GM12874 (cell line): ENCODE measurements around the gene NAGK.
A peak's percentile ranks its signal among the peaks of the same experiment; 100 is the strongest.

ENCODE experiments used
- TF ChIP-seq, protein P1 (sequence below): IDR thresholded peaks from 2 replicates; pipeline ENCODE4 v1.5.1; 2011; ENCODE audit warnings: low read depth, mild to moderate bottlenecking, control low read depth, low read length, moderate library complexity; ENCODE audit not compliant: insufficient read depth

The NAGK gene

DNA sequence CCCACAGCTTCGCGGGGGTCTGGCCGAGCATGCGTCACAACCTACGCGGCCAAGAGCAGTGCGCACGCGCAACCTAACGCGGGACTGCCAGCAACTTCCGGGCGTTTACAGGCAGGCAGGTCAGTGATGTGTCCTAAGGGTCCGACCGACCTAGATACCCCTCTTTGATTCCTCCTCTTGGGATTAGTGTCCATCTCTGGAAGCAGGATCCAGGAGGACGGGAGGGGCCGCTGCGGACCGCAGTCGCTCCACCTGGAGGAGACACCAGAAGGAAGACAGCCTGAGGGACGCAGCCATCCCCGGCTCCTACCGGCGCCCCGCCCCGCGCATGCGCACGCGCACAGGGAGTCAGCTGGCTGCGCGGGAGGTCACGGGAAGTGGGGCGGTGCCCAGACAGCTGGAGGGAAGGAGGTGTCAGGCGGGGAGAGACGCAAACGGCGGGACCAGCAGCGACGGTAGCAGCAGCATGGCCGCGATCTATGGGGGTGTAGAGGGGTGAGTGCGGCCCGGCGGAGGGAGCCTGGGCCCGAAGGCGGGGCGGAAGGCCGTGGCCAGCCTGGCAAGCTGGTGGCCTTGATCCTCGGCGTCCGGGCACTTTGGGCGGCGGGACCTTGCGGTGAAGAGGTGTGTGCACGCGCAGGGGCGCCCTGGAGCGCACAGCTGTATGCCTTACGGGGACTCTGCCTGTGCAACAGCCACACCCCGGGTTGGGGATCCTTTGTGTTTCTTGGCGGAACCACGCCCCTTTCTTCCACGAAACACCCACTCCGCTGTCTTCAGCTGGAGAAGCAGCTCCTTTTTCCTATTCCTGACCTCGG lies at the start of gene NAGK:
Gene NAGK, plus strand, starts transcription at position 431 of the 818 bp plus-strand sequence. Its CDS starts 36 bp downstream, at position 467.
- TF ChIP-seq, protein P1, sequence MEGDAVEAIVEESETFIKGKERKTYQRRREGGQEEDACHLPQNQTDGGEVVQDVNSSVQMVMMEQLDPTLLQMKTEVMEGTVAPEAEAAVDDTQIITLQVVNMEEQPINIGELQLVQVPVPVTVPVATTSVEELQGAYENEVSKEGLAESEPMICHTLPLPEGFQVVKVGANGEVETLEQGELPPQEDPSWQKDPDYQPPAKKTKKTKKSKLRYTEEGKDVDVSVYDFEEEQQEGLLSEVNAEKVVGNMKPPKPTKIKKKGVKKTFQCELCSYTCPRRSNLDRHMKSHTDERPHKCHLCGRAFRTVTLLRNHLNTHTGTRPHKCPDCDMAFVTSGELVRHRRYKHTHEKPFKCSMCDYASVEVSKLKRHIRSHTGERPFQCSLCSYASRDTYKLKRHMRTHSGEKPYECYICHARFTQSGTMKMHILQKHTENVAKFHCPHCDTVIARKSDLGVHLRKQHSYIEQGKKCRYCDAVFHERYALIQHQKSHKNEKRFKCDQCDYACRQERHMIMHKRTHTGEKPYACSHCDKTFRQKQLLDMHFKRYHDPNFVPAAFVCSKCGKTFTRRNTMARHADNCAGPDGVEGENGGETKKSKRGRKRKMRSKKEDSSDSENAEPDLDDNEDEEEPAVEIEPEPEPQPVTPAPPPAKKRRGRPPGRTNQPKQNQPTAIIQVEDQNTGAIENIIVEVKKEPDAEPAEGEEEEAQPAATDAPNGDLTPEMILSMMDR, result no peak

DNA sequence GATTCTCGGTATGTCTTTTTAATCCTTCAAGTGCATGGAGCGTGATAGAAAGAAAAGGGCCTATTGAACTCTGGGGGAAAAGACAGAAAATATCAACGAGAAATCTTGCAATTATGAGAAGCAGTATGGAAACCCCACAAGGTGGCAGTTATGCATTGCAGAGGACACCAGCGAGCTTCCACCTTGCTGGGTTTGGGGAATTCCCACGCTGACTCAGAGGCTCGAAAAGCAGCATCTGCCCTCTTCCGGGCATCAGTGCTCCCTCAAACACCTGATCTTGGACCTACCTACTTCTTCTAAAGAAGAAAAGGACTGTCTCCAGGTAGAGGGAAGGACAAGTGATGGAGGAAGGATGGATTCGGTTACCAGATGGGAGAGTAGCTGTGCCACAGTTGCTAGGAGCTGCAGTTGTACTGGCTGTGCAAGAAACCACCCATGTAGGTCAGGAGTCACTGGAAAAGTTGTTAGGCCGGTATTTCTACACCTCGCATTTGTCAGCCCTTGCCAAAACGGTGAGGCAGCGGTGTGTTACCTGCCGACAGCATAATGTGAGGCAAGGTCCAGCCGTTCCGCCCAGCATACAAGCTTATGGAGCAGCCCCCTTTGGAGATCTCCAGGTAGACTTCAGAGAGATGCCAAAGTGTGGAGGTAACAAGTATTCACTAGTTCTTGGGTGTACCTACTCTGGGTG lies 44.8 kb upstream of the NAGK start:
- TF ChIP-seq, protein P1, result peak; percentile 25; the same call in 1 of the 2 replicates

DNA sequence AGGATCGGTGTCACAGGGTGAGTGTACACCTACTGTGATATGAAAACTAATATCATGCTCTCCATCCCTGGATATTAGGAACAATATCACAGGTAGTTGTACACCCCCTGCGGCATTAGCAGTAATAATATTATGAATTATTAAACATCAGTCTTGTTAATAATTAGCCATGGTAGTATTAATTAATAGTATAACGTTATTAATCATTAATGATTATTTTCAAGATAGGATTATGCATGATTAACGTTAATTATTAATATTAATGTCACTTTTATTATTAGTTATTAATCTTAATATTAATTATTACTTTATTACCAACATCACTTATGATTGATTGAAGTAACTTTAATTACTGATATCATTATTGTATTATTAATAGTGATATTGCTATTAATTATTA lies 26.2 kb upstream of the NAGK start:
- TF ChIP-seq, protein P1, result no peak

DNA sequence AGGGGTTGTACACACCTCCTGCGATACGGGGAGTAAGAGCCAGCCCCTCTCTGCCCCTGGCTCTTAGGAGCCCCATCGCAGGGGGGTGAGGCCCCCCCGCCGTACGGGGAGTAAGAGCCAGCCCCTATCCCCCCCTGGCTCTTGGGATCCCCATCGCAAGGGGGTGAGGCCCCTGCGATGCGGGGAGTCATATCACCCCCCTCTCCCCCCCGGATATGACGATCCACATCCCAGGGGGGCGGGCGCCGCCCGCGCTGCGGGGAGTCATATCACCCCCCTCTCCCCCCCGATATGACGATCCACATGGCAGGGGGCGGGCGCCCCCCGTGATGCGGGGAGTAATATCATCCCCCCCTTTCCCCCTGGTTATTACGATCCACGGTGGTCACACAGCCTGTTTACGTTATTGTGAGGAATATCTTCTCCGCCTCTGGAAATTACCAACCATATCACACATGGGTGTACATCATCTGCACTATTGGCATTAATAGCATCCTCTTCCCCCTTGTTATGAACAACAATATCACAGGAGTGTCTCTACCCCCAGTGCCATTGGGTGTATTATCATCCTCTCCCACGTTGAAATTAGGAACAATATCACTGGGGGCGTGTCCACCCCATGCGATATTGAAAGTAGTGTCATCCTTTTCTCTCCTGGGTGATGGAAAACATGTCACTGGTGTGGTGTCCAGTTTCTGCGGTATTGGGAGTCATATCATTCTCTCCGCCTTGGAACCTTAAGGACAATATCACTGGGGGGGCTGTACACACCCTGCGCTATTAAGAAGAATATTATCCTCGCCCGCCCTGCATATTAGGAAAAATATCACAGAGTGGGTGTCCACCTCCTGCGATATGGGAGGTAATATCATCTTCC lies 24.7 kb upstream of the NAGK start:
- TF ChIP-seq, protein P1, result no peak

DNA sequence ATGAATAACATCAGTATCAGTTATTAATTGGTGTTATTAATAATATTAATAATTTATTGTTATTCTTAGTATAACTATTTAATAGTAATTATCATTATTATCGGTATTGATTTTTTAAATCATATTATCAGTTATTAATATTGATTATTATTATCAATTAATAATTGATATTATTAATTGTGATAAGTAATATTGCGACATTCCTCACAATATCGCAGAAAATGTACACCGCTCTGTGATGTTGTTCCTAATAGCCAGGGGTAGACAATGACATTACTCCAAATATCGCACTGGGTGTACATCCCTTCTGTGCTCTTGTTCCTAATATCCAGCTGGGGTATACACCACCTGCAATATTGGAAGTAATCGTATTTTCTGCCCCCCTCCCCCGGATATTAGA lies 23.3 kb upstream of the NAGK start:
- TF ChIP-seq, protein P1, result no peak

DNA sequence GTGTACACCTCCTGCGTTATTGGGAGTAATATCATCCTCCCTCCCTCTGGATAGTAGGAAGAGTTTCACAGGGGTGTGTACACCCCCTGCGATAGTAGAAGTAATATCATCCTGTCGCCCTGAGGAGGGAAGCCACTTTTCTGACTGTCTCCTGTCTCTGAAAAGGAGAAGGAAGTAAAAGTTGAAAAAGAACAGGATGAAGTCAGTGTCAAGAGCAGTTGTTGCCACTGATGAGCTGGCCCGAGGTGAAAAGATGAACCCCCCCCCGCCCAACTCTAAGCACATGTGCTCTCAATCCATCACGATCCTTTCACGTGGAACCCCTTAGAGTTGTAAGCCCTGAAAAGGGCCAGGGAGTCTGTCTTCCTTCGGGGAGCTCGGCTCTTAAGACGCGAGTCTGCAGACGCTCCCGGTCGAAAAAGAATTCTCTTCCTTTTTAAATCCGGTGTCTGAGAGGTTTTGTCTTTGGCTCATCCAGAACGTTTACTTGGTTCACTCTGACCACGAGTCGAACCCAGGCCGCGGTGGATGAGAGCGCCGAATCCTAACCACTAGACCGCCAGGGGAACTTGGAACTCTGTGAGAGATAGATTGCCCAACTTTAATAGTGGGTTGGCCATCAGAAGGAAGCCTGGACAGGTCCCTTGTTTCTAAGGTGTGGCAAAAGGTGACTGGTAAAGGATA lies 22.4 kb upstream of the NAGK start:
- TF ChIP-seq, protein P1, result no peak

DNA sequence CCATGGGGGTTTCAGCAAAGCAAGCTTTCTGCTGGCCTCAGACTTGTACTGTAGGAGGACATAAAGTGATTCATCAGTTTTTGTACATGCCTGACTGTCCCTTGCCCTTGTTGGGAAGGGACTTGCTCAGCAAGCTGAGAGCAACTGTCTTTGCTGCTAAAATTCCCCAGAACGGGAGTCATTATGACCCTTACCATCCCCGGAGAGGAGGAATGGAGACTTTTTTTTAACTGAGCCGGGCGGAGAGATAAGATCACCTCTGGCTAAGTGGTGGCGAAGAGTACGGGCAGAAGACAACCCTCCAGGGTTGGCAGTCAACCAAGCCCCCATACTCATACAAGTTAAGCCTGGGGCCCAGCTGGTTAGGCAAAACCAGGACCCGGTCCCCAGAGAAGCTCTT lies 20.4 kb upstream of the NAGK start:
- TF ChIP-seq, protein P1, result no peak
